Coronary artery (tissue), 2 donors: ENCODE measurements around the gene TRMO.
"Not testable (repeated sequence)": the region's sequence is repeated elsewhere in the genome, so short reads cannot be mapped to it uniquely, and the experiment has no call there.

Experiments
- DNase-seq: peaks from one replicate; pipeline ENCODE4 v3.0.0-alpha.2; 2017; ENCODE audit warnings: low spot score
- H3K27ac ChIP-seq, 2 donors: fragments of 200-600 bp; sonication (generic); one replicate each; pipeline ENCODE4 v1.5.1; 2016 to 2019
- H3K4me3 ChIP-seq: fragments of 200-600 bp; sonication (generic); 2 replicates; pipeline ENCODE4 v1.5.1; 2016; ENCODE audit warnings: mild to moderate bottlenecking, moderate library complexity
- TF ChIP-seq, protein P1 (sequence below): fragments of 200-600 bp; sonication (generic); IDR thresholded peaks from one replicate; pipeline ENCODE4 v1.5.1; 2019; ENCODE audit warnings: antibody characterized with exemption

Gene TRMO

GRCh38 chr9:97962575-97962974 is 40.3 kb upstream of the TRMO start:
- DNase-seq: no peak
- TF ChIP-seq, protein P1, sequence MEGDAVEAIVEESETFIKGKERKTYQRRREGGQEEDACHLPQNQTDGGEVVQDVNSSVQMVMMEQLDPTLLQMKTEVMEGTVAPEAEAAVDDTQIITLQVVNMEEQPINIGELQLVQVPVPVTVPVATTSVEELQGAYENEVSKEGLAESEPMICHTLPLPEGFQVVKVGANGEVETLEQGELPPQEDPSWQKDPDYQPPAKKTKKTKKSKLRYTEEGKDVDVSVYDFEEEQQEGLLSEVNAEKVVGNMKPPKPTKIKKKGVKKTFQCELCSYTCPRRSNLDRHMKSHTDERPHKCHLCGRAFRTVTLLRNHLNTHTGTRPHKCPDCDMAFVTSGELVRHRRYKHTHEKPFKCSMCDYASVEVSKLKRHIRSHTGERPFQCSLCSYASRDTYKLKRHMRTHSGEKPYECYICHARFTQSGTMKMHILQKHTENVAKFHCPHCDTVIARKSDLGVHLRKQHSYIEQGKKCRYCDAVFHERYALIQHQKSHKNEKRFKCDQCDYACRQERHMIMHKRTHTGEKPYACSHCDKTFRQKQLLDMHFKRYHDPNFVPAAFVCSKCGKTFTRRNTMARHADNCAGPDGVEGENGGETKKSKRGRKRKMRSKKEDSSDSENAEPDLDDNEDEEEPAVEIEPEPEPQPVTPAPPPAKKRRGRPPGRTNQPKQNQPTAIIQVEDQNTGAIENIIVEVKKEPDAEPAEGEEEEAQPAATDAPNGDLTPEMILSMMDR: no peak
- Histone ChIP-seq H3K27ac (no peak overlapping the region), H3K4me3 (no peak overlapping the region)

DNA sequence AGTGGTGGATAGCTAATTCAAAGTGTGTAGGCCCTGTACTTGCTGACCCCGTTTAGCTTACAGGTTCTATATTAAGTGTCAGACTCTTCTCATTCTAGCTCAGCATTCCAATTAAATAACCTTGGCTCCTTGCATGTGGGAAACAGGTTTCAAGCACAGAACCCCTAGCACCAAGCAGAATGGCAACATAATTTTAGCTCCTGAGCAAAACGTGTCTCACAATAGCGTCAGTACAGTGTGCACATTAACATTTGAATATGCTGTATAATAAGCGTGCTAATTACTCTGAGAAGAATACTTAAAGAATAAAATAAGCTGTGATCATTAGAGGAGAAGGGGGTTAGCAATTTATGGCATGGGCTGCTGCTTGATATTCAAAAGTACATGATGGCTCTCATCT is 39.8 kb upstream of the TRMO start:
- no peak overlapping the region for H3K27ac ChIP-seq
- no peak overlapping the region for H3K4me3 ChIP-seq
- DNase-seq: no peak
- TF ChIP-seq, protein P1: no peak

DNA sequence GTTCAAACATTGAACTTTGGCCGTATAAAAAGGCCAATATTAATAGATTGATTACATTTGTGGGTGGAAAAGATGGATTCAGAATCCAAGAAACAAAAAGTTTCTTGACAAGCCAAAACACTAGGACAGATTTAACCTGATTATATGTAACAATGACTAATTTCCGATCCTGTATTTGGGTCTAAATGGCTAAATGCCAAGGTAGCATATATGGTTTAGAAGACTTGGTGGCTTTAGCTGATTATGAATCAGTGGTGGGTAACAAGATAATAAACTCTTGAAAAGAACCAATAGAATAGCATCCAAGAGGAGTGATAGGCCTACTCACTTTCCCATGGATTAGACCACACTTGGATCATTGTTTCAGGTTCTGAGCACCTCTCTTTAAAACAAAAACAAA is 39.1 kb upstream of the TRMO start:
- Histone ChIP-seq H3K4me3 (no peak overlapping the region), H3K27ac (no peak overlapping the region)
- TF ChIP-seq, protein P1: no peak
- no peak for DNase-seq

DNA sequence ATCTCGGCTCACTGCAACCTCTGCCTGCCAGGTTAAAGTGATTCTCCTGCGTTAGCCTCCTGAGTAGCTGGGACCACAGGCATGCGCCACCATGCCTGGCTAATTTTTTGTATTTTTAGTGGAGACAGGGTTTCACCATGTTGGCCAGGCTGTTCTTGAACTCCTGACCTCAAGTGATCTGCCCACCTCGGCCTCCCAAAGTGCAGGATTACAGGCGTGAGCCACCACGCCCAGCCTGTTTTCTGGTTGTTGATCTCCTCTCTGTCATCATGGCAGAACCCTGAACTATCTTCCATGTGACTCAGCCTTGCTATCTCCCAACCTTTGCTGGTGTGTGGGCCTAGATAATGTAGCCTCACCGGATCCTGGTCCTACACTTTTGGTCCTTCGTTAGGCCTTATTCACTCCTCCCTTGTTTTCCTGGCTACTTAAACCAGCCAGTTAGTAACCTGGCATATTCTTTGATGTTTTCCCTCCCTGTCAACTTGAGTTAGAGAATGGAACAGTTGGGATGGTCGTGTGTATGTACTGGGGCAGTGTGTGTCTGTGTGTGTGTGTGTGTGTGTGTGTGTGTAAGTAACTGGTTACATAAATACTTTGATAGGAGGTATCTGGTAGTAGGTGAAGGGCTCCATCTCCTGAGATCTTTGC is 38.5 kb upstream of the TRMO start:
- H3K27ac ChIP-seq, H3K4me3 ChIP-seq, DNase-seq: not testable (repeated sequence)

DNA sequence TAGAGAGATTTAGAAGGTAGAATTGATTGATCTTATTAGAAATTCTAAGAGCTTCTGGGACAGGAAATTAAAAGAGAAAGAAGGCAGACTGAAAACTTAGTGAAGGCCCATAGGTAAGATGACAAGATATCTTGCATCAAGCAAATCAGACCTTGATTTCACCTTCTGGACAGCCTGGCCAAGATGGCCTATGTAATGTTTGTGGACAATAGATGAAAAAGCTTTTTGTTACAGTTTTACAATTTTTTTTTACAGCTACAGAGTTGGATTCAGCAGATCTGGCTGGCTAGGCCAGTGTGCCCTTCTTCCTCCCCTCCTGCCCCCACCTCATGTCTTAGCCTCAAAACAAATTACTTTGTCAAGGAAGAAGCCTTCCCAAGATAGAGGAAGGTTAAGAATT is 37.3 kb upstream of the TRMO start:
- Histone ChIP-seq H3K4me3 (no peak overlapping the region), H3K27ac (no peak overlapping the region)
- DNase-seq: no peak
- TF ChIP-seq, protein P1: no peak

DNA sequence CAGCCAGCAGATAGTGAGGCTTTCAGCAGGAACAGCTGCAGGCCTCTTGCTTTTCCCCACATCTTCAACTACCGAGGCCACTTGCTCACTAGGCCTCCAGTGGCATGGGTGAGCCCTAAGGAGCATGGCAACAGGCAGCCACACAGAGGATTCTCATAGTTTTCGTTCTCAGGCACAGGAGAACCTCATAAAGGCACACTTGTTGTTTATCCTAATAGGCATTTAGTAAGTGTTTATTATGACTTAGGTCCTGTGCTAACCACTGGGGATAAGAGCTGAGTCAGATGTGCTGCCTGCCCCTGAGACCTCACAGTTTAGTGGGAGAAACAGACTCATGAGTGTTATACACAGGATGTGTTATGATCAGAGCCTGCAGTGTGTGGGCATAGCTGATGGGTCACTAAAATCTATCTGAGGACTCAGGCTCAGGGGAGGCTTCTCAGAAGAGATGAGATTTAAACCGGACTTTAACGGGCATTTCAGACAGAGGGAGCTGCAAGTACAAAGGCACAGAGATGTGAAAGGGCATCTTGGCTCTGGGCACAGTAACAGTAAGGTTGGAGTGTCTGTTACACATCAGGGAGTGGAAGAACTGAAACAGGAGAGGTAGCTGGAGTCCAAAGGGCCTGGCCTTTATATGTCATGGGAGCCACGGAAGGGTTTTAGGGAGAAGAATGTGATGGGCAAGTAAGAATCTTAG is 36.7 kb upstream of the TRMO start:
- no peak for DNase-seq
- Histone ChIP-seq H3K4me3 (no peak overlapping the region), H3K27ac (no peak overlapping the region)
- TF ChIP-seq, protein P1: no peak

DNA sequence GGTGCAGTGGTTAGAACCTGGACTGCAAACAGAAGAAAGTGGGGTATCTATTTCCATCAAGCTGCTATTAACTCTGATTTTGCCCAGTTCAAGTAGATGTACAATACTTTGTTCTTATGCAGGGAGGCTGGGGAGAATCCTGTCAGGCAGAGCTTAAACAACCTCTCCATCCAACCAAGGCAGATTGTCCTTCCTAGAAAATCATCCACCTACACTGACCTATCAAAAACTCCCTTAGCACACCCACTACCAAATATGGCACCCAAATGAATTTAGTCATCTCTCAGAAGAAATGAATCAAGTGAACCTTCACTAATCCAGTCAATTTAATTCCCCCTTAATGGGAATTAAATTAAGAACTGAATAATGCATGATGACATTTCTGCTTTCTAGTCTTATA is 34.0 kb upstream of the TRMO start:
- TF ChIP-seq, protein P1: no peak
- no peak for DNase-seq
- H3K4me3 ChIP-seq: no peak overlapping the region
- H3K27ac ChIP-seq: no peak overlapping the region
